ENCODE measurements around the gene APP. TPM values are rescaled to one million over a fixed set of nuclear protein-coding genes. Genes with fewer than 3 reads are reported as not detected.

The APP gene
- total RNA-seq, 1 experiment from 2014 or later: 531 TPM

DNA sequence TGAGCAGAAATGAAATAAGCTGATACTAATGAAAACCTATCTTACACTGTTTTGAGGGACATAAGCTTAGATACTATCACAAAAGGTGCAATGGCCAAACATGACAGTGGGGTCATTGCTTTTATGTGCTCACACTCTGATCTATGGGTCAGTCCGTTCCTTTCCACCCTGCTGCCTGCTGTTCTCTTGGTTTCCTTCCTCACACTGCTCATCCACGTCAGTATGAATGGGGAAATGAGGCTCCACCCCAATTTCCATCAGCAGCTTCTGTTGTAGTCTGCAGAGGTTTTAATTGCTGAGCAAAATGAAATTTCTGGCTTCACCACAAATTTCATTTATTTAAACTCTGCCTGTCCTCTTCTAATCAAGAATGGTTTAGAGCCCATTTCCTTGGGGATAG lies 280.6 kb downstream of the APP start:
- no peak for DNase-seq (ENCODE audit: low spot score)
- Histone ChIP-seq H3K4me3 (ENCODE audit: low read depth, low read length, poor library complexity, severe bottlenecking) (no peak overlapping the region), H3K27me3 (replicated peaks; ENCODE audit: insufficient read depth, low read depth, low read length, poor library complexity) (no peaks in the 10 kb centered on the region), H3K27ac (ENCODE audit: low read depth, low read length, poor library complexity, severe bottlenecking) (no peak overlapping the region), H3K4me1 (ENCODE audit: insufficient read depth, low read length, poor library complexity, severe bottlenecking) (peaks cover 6% of the 10 kb centered on the region), H3K36me3 (ENCODE audit: insufficient read depth, low read length, poor library complexity, severe bottlenecking) (peaks cover 32% of the 10 kb centered on the region), H3K9me3 (ENCODE audit: low read depth, low read length, poor library complexity, severe bottlenecking) (no peaks in the 10 kb centered on the region)
- no TSS peak for BruUV-seq (replicated peaks)
- ChIA-PET CTCF (no interaction called here), POLR2A (ENCODE audit: low non-redundant PET) (no interaction called here)
- no peak for TF ChIP-seq EZH2 (IDR thresholded peaks at IDR 0.05; ENCODE audit: borderline replicate concordance, low read depth, low read length, poor library complexity, severe bottlenecking)
- no peak for TF ChIP-seq CTCF (conservative IDR thresholded peaks at IDR 0.05; ENCODE audit: low read depth, low read length)
- intact Hi-C loops (cut with micrococcal nuclease; ENCODE audit: unreplicated experiment): no loop called here

DNA sequence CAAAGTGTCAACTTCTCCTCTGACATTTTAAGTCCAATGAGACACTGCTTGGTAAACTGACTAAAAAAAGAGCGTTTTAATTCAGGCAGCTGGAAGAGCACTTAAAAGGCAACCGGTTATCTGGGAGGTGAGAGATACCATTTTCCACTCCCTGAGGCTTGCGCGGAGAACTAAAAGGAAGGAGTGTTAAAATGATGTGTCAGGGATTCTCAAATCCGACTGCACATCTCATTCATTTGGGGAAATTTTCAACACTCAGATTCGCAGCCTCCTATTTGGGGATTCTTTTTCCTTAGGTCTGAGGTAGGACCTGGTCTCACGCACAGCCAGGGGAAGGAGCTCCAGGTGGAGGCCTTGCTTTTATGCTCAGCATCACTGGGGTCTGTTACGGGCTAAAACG lies 281.9 kb downstream of the APP start:
- no peaks in the 10 kb centered on the region for H3K27me3 ChIP-seq (replicated peaks; ENCODE audit: insufficient read depth, low read depth, low read length, poor library complexity)
- POLR2A ChIA-PET (ENCODE audit: low non-redundant PET): no interaction called here
- H3K9me3 ChIP-seq (ENCODE audit: low read depth, low read length, poor library complexity, severe bottlenecking): no peaks in the 10 kb centered on the region
- no peak for DNase-seq (ENCODE audit: low spot score)
- H3K4me1 ChIP-seq (ENCODE audit: insufficient read depth, low read length, poor library complexity, severe bottlenecking): peaks cover 6% of the 10 kb centered on the region
- H3K4me3 ChIP-seq (ENCODE audit: low read depth, low read length, poor library complexity, severe bottlenecking): no peak overlapping the region
- H3K27ac ChIP-seq (ENCODE audit: low read depth, low read length, poor library complexity, severe bottlenecking): no peak overlapping the region
- intact Hi-C loops (cut with micrococcal nuclease; ENCODE audit: unreplicated experiment): loop anchor here (10.0 kb wide), 2 partner anchors 576 to 666 kb away; no protein-coding TSS in a partner anchor
- peaks cover 26% of the 10 kb centered on the region for H3K36me3 ChIP-seq (ENCODE audit: insufficient read depth, low read length, poor library complexity, severe bottlenecking)
- CTCF ChIA-PET: no interaction called here
- BruUV-seq (replicated peaks): no TSS peak
- no peak for TF ChIP-seq EZH2 (IDR thresholded peaks at IDR 0.05; ENCODE audit: borderline replicate concordance, low read depth, low read length, poor library complexity, severe bottlenecking)
- TF ChIP-seq CTCF (conservative IDR thresholded peaks at IDR 0.05; ENCODE audit: low read depth, low read length): no peak

GRCh38 chr21:25887646-25888306 lies 282.8 kb downstream of the APP start:
- peaks cover 21% of the 10 kb centered on the region for H3K36me3 ChIP-seq (ENCODE audit: insufficient read depth, low read length, poor library complexity, severe bottlenecking)
- no peak overlapping the region for H3K4me3 ChIP-seq (ENCODE audit: low read depth, low read length, poor library complexity, severe bottlenecking)
- peaks cover 6% of the 10 kb centered on the region for H3K4me1 ChIP-seq (ENCODE audit: insufficient read depth, low read length, poor library complexity, severe bottlenecking)
- TF ChIP-seq EZH2 (IDR thresholded peaks at IDR 0.05; ENCODE audit: borderline replicate concordance, low read depth, low read length, poor library complexity, severe bottlenecking) (no peak), CTCF (conservative IDR thresholded peaks at IDR 0.05; ENCODE audit: low read depth, low read length) (no peak)
- intact Hi-C loops (cut with micrococcal nuclease; ENCODE audit: unreplicated experiment): loop anchor here (10.0 kb wide), 2 partner anchors 577 to 667 kb away; no protein-coding TSS in a partner anchor
- no peak for DNase-seq (ENCODE audit: low spot score)
- no peak overlapping the region for H3K27ac ChIP-seq (ENCODE audit: low read depth, low read length, poor library complexity, severe bottlenecking)
- H3K27me3 ChIP-seq (replicated peaks; ENCODE audit: insufficient read depth, low read depth, low read length, poor library complexity): no peaks in the 10 kb centered on the region
- CTCF ChIA-PET: no interaction called here
- no TSS peak for BruUV-seq (replicated peaks)
- POLR2A ChIA-PET (ENCODE audit: low non-redundant PET): no interaction called here
- no peaks in the 10 kb centered on the region for H3K9me3 ChIP-seq (ENCODE audit: low read depth, low read length, poor library complexity, severe bottlenecking)

Measured in A673 (cell line).